Measurements from ENCODE around the gene FAT1. TPM values are rescaled to one million over a fixed set of nuclear protein-coding genes. Genes with fewer than 3 reads are reported as not detected.

The FAT1 gene
- total RNA-seq, 1 experiment from 2014 or later, result 197 TPM

DNA sequence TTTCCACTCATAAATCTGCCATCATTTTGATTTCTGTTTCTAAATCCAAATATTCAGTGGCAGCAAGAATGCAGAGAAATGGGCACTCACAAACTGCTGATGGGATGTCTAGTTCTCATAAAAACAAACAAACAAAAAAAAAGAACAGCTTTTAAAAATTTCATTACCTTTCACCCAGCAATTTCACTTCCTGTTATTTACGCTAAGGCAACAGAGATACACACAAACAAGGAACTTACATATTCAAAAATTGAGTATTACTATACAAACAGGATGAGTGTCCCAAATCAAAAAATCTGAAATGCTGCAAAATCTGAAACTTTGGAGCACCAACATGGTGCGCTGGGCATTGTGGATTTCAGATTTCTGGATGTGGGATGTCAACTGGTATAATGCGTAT, 36.4 kb downstream of the FAT1 start:
- no TSS peak for BruUV-seq (replicated peaks)
- H3K36me3 Mint-ChIP-seq (ENCODE audit: insufficient read depth, unreplicated experiment), result peaks cover 39% of the 10 kb centered on the region
- no peak overlapping the region for H3K4me3 Mint-ChIP-seq (ENCODE audit: low read depth, unreplicated experiment)
- H3K4me1 Mint-ChIP-seq (ENCODE audit: low read depth, unreplicated experiment), result peaks cover 76% of the 10 kb centered on the region
- CTCF ChIA-PET, result no interaction called here
- peak overlapping the region; percentile 96 for H3K27ac Mint-ChIP-seq (ENCODE audit: unreplicated experiment)
- H3K9me3 Mint-ChIP-seq (ENCODE audit: low read depth, unreplicated experiment), result no peaks in the 10 kb centered on the region
- TF ChIP-seq, protein P1, sequence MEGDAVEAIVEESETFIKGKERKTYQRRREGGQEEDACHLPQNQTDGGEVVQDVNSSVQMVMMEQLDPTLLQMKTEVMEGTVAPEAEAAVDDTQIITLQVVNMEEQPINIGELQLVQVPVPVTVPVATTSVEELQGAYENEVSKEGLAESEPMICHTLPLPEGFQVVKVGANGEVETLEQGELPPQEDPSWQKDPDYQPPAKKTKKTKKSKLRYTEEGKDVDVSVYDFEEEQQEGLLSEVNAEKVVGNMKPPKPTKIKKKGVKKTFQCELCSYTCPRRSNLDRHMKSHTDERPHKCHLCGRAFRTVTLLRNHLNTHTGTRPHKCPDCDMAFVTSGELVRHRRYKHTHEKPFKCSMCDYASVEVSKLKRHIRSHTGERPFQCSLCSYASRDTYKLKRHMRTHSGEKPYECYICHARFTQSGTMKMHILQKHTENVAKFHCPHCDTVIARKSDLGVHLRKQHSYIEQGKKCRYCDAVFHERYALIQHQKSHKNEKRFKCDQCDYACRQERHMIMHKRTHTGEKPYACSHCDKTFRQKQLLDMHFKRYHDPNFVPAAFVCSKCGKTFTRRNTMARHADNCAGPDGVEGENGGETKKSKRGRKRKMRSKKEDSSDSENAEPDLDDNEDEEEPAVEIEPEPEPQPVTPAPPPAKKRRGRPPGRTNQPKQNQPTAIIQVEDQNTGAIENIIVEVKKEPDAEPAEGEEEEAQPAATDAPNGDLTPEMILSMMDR (IDR thresholded peaks at IDR 0.05; ENCODE audit: unreplicated experiment), result no peak
- no peak for DNase-seq
- intact Hi-C loops (cut with micrococcal nuclease; ENCODE audit: unreplicated experiment), result loop anchor here (5.0 kb wide), 1 partner anchor 35 kb away; the partner anchor contains the start of gene FAT1
- H3K27me3 Mint-ChIP-seq (ENCODE audit: unreplicated experiment), result no peaks in the 10 kb centered on the region

DNA sequence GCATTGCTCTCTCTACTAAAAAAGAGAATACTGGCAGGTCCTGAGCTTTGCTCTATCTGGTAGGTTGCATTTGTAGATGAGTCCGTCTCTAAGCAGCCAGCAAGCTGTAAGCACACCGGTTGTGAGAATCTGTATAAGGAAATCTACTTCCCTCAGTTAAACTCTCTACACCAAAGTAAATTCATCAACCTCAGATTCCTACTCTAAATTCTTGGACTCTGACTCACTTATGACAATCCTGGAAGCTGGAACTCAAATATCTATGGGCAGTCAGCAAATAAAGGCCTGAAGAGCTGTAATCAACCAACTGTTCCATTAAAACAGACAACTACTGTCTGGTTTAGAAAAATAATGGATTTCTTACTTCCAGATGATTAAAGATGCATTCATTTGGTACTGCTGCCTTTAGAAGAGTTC, 37.9 kb downstream of the FAT1 start:
- intact Hi-C loops (cut with micrococcal nuclease; ENCODE audit: unreplicated experiment), result loop anchor here (2.0 to 5.0 kb wide), 2 partner anchors 13 to 37 kb away; partner anchors contain the start of gene FAT1
- no peak for DNase-seq
- Mint-ChIP-seq H3K27me3 (ENCODE audit: unreplicated experiment) (no peaks in the 10 kb centered on the region), H3K4me1 (ENCODE audit: low read depth, unreplicated experiment) (peaks cover 84% of the 10 kb centered on the region), H3K4me3 (ENCODE audit: low read depth, unreplicated experiment) (peak overlapping the region; percentile 70), H3K36me3 (ENCODE audit: insufficient read depth, unreplicated experiment) (peaks cover 39% of the 10 kb centered on the region), H3K27ac (ENCODE audit: unreplicated experiment) (peak overlapping the region; percentile 96), H3K9me3 (ENCODE audit: low read depth, unreplicated experiment) (no peaks in the 10 kb centered on the region)
- BruUV-seq (replicated peaks), result no TSS peak
- TF ChIP-seq, protein P1 (IDR thresholded peaks at IDR 0.05; ENCODE audit: unreplicated experiment), result no peak
- CTCF ChIA-PET, result interaction anchor here (0.7 to 1.5 kb wide), 2 partner anchors 16 to 41 kb away, joined by 5 to 7 read pairs; no protein-coding TSS in a partner anchor

DNA sequence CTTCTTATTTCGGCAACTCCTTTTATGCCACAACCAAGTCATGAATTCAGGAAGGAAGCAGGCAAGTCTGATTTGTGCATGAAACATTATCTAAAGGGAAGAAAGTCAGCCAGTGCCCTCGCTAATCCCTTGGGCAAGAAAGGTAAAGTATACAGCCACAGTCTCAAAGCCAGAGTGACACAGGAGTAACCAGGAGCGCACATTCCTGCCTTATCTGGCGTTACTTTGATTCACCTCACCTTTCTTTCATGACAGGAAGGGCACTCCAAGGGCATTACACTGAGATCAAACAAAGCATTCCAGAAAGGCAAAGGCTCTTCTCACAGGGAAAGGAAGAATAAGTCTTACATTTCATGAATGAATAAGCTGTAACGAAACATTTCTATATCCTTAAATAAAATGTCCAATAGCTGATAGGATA, 38.8 kb downstream of the FAT1 start:
- no peaks in the 10 kb centered on the region for H3K9me3 Mint-ChIP-seq (ENCODE audit: low read depth, unreplicated experiment)
- H3K27me3 Mint-ChIP-seq (ENCODE audit: unreplicated experiment), result no peaks in the 10 kb centered on the region
- peak overlapping the region; percentile 96 for H3K27ac Mint-ChIP-seq (ENCODE audit: unreplicated experiment)
- H3K36me3 Mint-ChIP-seq (ENCODE audit: insufficient read depth, unreplicated experiment), result peaks cover 37% of the 10 kb centered on the region
- peak overlapping the region; percentile 70 for H3K4me3 Mint-ChIP-seq (ENCODE audit: low read depth, unreplicated experiment)
- TF ChIP-seq, protein P1 (IDR thresholded peaks at IDR 0.05; ENCODE audit: unreplicated experiment), result no peak
- H3K4me1 Mint-ChIP-seq (ENCODE audit: low read depth, unreplicated experiment), result peaks cover 91% of the 10 kb centered on the region
- DNase-seq, result no peak
- BruUV-seq (replicated peaks), result no TSS peak
- CTCF ChIA-PET, result interaction anchor here (1.5 kb wide), 1 partner anchor 15 kb away, joined by 7 read pairs; no protein-coding TSS in a partner anchor
- intact Hi-C loops (cut with micrococcal nuclease; ENCODE audit: unreplicated experiment), result loop anchor here (2.0 to 5.0 kb wide), 2 partner anchors 14 to 37 kb away; partner anchors contain the start of gene FAT1

DNA sequence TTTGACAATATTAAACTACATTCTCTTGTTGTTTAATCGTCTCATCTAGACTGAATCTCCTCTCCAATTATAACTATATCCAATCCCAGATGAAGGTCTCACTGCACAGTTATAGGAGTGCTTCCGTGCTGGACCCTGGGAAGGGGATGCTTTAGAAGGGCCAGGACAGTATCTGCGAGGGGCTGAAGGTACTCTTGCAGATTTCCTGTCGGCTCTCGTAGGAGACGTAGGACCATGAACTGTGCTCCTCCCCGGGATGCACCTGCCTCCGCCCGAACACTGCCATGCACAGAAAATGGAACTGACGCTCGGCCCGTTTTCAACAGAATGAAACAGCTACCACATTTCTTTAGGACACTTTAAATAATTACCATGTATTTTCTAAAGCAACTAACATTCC, 39.4 kb downstream of the FAT1 start:
- Mint-ChIP-seq H3K4me1 (ENCODE audit: low read depth, unreplicated experiment) (peaks cover 84% of the 10 kb centered on the region), H3K4me3 (ENCODE audit: low read depth, unreplicated experiment) (peak overlapping the region; percentile 70), H3K27me3 (ENCODE audit: unreplicated experiment) (no peaks in the 10 kb centered on the region), H3K27ac (ENCODE audit: unreplicated experiment) (peak overlapping the region; percentile 96), H3K36me3 (ENCODE audit: insufficient read depth, unreplicated experiment) (peaks cover 31% of the 10 kb centered on the region), H3K9me3 (ENCODE audit: low read depth, unreplicated experiment) (no peaks in the 10 kb centered on the region)
- no peak for DNase-seq
- no TSS peak for BruUV-seq (replicated peaks)
- intact Hi-C loops (cut with micrococcal nuclease; ENCODE audit: unreplicated experiment), result loop anchor here (2.0 kb wide), 1 partner anchor 15 kb away; no protein-coding TSS in a partner anchor
- CTCF ChIA-PET, result interaction anchor here (0.6 kb wide), 1 partner anchor 40 kb away, joined by 3 read pairs; the partner anchor contains the start of gene FAT1
- TF ChIP-seq, protein P1 (IDR thresholded peaks at IDR 0.05; ENCODE audit: unreplicated experiment), result no peak
